HEK293 (cell line): ENCODE results near the gene NECAB3.

ENCODE experiments used
- EGR2 ChIP-seq: fragments of 450-650 bp; formaldehyde crosslinking; IDR thresholded peaks from 2 replicates; pipeline ENCODE4 v1.5.1; 2016; ENCODE audit warnings: low read depth, missing biosample characterization, missing genetic modification characterization
- GLIS2 ChIP-seq: fragments of 450-650 bp; formaldehyde crosslinking; IDR thresholded peaks from 2 replicates; pipeline ENCODE4 v1.5.1; 2016; ENCODE audit warnings: missing biosample characterization, missing genetic modification characterization
- HIC1 ChIP-seq: fragments of 450-650 bp; formaldehyde crosslinking; IDR thresholded peaks from 2 replicates; pipeline ENCODE4 v1.5.1; 2016; ENCODE audit warnings: missing biosample characterization, missing genetic modification characterization
- ZEB2 ChIP-seq: fragments of 450-650 bp; formaldehyde crosslinking; IDR thresholded peaks from 2 replicates; pipeline ENCODE4 v1.5.1; 2016; ENCODE audit warnings: missing biosample characterization, missing genetic modification characterization
- ZFHX2 ChIP-seq: fragments of 450-650 bp; formaldehyde crosslinking; conservative IDR thresholded peaks from 2 replicates; pipeline ENCODE4 v1.5.1; 2016; ENCODE audit warnings: missing biosample characterization, missing genetic modification characterization
- ZNF138 ChIP-seq: fragments of 450-650 bp; formaldehyde crosslinking; IDR thresholded peaks from 2 replicates; pipeline ENCODE4 v1.5.1; 2016; ENCODE audit warnings: missing biosample characterization, missing genetic modification characterization, borderline replicate concordance
- ZNF214 ChIP-seq: fragments of 450-650 bp; formaldehyde crosslinking; IDR thresholded peaks from 2 replicates; pipeline ENCODE4 v1.5.1; 2017; ENCODE audit warnings: missing biosample characterization, mild to moderate bottlenecking, missing genetic modification characterization, borderline replicate concordance
- ZNF24 ChIP-seq: fragments of 450-650 bp; formaldehyde crosslinking; IDR thresholded peaks from 2 replicates; pipeline ENCODE4 v1.5.1; 2016; ENCODE audit warnings: missing biosample characterization, missing genetic modification characterization
- ZNF341 ChIP-seq: fragments of 450-650 bp; formaldehyde crosslinking; IDR thresholded peaks from 2 replicates; pipeline ENCODE4; 2016; ENCODE audit warnings: low read depth, missing biosample characterization, missing genetic modification characterization
- ZNF350 ChIP-seq: fragments of 450-650 bp; formaldehyde crosslinking; IDR thresholded peaks from 2 replicates; pipeline ENCODE4 v1.5.0; 2017; ENCODE audit warnings: missing biosample characterization, mild to moderate bottlenecking, missing genetic modification characterization
- ZNF596 ChIP-seq: fragments of 450-650 bp; IDR thresholded peaks from 2 replicates; pipeline ENCODE4 v1.5.0; 2018; ENCODE audit warnings: missing biosample characterization, mild to moderate bottlenecking, missing genetic modification characterization, moderate library complexity
- ZNF645 ChIP-seq: fragments of 450-650 bp; formaldehyde crosslinking; IDR thresholded peaks from 2 replicates; pipeline ENCODE4; 2016; ENCODE audit warnings: missing biosample characterization, missing genetic modification characterization
- ZNF664 ChIP-seq: fragments of 450-650 bp; formaldehyde crosslinking; IDR thresholded peaks from 2 replicates; pipeline ENCODE4 v1.5.1; 2016; ENCODE audit warnings: missing biosample characterization, missing genetic modification characterization
- ZXDB ChIP-seq: fragments of 450-650 bp; formaldehyde crosslinking; IDR thresholded peaks from 2 replicates; pipeline ENCODE4 v1.5.1; 2016; ENCODE audit warnings: missing biosample characterization, missing genetic modification characterization
- TF ChIP-seq, protein P1 (sequence below): fragments of 450-650 bp; formaldehyde crosslinking; IDR thresholded peaks from 2 replicates; pipeline ENCODE4 v1.5.1; 2016; ENCODE audit warnings: missing biosample characterization, missing genetic modification characterization
- TF ChIP-seq, protein P2 (sequence below): fragments of 450-650 bp; formaldehyde crosslinking; IDR thresholded peaks from 2 replicates; pipeline ENCODE4 v1.5.1; 2016; ENCODE audit warnings: missing biosample characterization, missing genetic modification characterization
- TF ChIP-seq, protein P3 (sequence below): fragments of 450-650 bp; formaldehyde crosslinking; conservative IDR thresholded peaks from 2 replicates; pipeline ENCODE4 v1.5.1; 2016; ENCODE audit warnings: low read depth, missing biosample characterization, missing genetic modification characterization

Gene NECAB3

GRCh38 chr20:33684533-33685327 lies 10.5 kb upstream of the NECAB3 start (continued):
- TF ChIP-seq, protein P1, sequence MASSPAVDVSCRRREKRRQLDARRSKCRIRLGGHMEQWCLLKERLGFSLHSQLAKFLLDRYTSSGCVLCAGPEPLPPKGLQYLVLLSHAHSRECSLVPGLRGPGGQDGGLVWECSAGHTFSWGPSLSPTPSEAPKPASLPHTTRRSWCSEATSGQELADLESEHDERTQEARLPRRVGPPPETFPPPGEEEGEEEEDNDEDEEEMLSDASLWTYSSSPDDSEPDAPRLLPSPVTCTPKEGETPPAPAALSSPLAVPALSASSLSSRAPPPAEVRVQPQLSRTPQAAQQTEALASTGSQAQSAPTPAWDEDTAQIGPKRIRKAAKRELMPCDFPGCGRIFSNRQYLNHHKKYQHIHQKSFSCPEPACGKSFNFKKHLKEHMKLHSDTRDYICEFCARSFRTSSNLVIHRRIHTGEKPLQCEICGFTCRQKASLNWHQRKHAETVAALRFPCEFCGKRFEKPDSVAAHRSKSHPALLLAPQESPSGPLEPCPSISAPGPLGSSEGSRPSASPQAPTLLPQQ (tag by site-specific recombination): 0 out of 2 replicates have a peak, but pooled peaks have one; percentile 11
- TF ChIP-seq ZNF214 (tag by site-specific recombination) (no peak), ZXDB (no peak), ZNF350 (no peak), GLIS2 (tag by site-specific recombination) (peak; percentile 11; the same call in 1 of the 2 replicates), ZNF596 (tag by site-specific recombination) (no peak), ZNF24 (tag by site-specific recombination) (no peak), ZNF664 (tag by site-specific recombination) (peak; percentile 83), ZFHX2 (tag by site-specific recombination) (peak; percentile 90), ZEB2 (tag by site-specific recombination) (no peak), ZNF645 (tag by site-specific recombination) (no peak), HIC1 (tag by site-specific recombination) (0 out of 2 replicates have a peak, but pooled peaks have one; percentile 16), ZNF138 (tag by site-specific recombination) (no peak), EGR2 (tag by site-specific recombination) (peak; percentile 89), ZNF341 (tag by site-specific recombination) (peak; percentile 78; the same call in 1 of the 2 replicates)
- TF ChIP-seq, protein P2, sequence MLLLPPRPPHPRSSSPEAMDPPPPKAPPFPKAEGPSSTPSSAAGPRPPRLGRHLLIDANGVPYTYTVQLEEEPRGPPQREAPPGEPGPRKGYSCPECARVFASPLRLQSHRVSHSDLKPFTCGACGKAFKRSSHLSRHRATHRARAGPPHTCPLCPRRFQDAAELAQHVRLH: no peak
- TF ChIP-seq, protein P3, sequence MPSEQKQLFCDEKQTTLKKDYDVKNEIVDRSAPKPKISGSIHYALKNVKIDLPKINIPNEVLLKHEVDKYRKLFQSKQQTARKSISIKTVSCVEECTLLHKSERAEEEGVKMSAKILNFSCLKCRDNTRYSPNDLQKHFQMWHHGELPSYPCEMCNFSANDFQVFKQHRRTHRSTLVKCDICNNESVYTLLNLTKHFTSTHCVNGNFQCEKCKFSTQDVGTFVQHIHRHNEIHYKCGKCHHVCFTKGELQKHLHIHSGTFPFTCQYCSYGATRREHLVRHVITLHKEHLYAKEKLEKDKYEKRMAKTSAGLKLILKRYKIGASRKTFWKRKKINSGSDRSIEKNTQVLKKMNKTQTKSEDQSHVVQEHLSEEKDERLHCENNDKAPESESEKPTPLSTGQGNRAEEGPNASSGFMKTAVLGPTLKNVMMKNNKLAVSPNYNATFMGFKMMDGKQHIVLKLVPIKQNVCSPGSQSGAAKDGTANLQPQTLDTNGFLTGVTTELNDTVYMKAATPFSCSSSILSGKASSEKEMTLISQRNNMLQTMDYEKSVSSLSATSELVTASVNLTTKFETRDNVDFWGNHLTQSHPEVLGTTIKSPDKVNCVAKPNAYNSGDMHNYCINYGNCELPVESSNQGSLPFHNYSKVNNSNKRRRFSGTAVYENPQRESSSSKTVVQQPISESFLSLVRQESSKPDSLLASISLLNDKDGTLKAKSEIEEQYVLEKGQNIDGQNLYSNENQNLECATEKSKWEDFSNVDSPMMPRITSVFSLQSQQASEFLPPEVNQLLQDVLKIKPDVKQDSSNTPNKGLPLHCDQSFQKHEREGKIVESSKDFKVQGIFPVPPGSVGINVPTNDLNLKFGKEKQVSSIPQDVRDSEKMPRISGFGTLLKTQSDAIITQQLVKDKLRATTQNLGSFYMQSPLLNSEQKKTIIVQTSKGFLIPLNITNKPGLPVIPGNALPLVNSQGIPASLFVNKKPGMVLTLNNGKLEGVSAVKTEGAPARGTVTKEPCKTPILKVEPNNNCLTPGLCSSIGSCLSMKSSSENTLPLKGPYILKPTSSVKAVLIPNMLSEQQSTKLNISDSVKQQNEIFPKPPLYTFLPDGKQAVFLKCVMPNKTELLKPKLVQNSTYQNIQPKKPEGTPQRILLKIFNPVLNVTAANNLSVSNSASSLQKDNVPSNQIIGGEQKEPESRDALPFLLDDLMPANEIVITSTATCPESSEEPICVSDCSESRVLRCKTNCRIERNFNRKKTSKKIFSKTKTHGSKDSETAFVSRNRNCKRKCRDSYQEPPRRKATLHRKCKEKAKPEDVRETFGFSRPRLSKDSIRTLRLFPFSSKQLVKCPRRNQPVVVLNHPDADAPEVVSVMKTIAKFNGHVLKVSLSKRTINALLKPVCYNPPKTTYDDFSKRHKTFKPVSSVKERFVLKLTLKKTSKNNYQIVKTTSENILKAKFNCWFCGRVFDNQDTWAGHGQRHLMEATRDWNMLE (tag by site-specific recombination): no peak
